ENCODE results near the gene OPCML.

OPCML gene

GRCh38 chr11:133219543-133219942, 312.8 kb downstream of the OPCML start:
- Histone ChIP-seq H3K9ac (ENCODE audit: low read length in 2 of 2) (no peak overlapping the region), H3K36me3 (ENCODE audit: control insufficient read depth in 2 of 2, insufficient read depth in 2 of 2, low read length in 2 of 2) (no peaks in the 10 kb centered on the region), H3K27me3 (ENCODE audit: control insufficient read depth in 1 of 2, insufficient read depth in 2 of 2, low read length in 2 of 2) (peaks cover 0 to 3% of the 10 kb centered on the region in 2 donors), H3K9me3 (ENCODE audit: control insufficient read depth in 2 of 2, low read length in 2 of 2) (no peaks in the 10 kb centered on the region), H3K4me1 (ENCODE audit: control insufficient read depth, insufficient read depth, low read length) (peaks cover 25% of the 10 kb centered on the region), H3K27ac (ENCODE audit: low read length) (no peak overlapping the region), H3K4me3 (ENCODE audit: low read length in 2 of 2) (no peak overlapping the region)

GRCh38 chr11:133216813-133217212, 315.5 kb downstream of the OPCML start:
- Histone ChIP-seq H3K36me3 (ENCODE audit: control insufficient read depth in 2 of 2, insufficient read depth in 2 of 2, low read length in 2 of 2) (no peaks in the 10 kb centered on the region), H3K27me3 (ENCODE audit: control insufficient read depth in 1 of 2, insufficient read depth in 2 of 2, low read length in 2 of 2) (peaks cover 2 to 7% of the 10 kb centered on the region in 2 donors), H3K4me1 (ENCODE audit: control insufficient read depth, insufficient read depth, low read length) (peaks cover 2% of the 10 kb centered on the region), H3K4me3 (ENCODE audit: low read length in 2 of 2) (no peak overlapping the region), H3K9ac (ENCODE audit: low read length in 2 of 2) (no peak overlapping the region), H3K27ac (ENCODE audit: low read length) (no peak overlapping the region), H3K9me3 (ENCODE audit: control insufficient read depth in 2 of 2, low read length in 2 of 2) (no peaks in the 10 kb centered on the region)

GRCh38 chr11:133215596-133216230, 316.6 kb downstream of the OPCML start:
- H3K27me3 ChIP-seq (ENCODE audit: control insufficient read depth in 1 of 2, insufficient read depth in 2 of 2, low read length in 2 of 2), result peaks cover 2 to 7% of the 10 kb centered on the region in 2 donors
- H3K9me3 ChIP-seq (ENCODE audit: control insufficient read depth in 2 of 2, low read length in 2 of 2), result no peaks in the 10 kb centered on the region
- H3K4me1 ChIP-seq (ENCODE audit: control insufficient read depth, insufficient read depth, low read length), result no peaks in the 10 kb centered on the region
- no peaks in the 10 kb centered on the region for H3K36me3 ChIP-seq (ENCODE audit: control insufficient read depth in 2 of 2, insufficient read depth in 2 of 2, low read length in 2 of 2)
- no peak overlapping the region for H3K9ac ChIP-seq (ENCODE audit: low read length in 2 of 2)
- no peak overlapping the region for H3K4me3 ChIP-seq (ENCODE audit: low read length in 2 of 2)
- H3K27ac ChIP-seq (ENCODE audit: low read length), result no peak overlapping the region

GRCh38 chr11:133214646-133215045, 317.7 kb downstream of the OPCML start:
- Histone ChIP-seq H3K27ac (ENCODE audit: low read length) (no peak overlapping the region), H3K36me3 (ENCODE audit: control insufficient read depth in 2 of 2, insufficient read depth in 2 of 2, low read length in 2 of 2) (no peaks in the 10 kb centered on the region), H3K4me3 (ENCODE audit: low read length in 2 of 2) (no peak overlapping the region), H3K4me1 (ENCODE audit: control insufficient read depth, insufficient read depth, low read length) (no peaks in the 10 kb centered on the region), H3K9me3 (ENCODE audit: control insufficient read depth in 2 of 2, low read length in 2 of 2) (no peaks in the 10 kb centered on the region), H3K9ac (ENCODE audit: low read length in 2 of 2) (no peak overlapping the region), H3K27me3 (ENCODE audit: control insufficient read depth in 1 of 2, insufficient read depth in 2 of 2, low read length in 2 of 2) (peaks cover 2 to 7% of the 10 kb centered on the region in 2 donors)

- H3K27ac ChIP-seq (ENCODE audit: low read length), result no peak overlapping the region
- H3K36me3 ChIP-seq (ENCODE audit: control insufficient read depth in 2 of 2, insufficient read depth in 2 of 2, low read length in 2 of 2), result no peaks in the 10 kb centered on the region
- no peak overlapping the region for H3K9ac ChIP-seq (ENCODE audit: low read length in 2 of 2)
- H3K9me3 ChIP-seq (ENCODE audit: control insufficient read depth in 2 of 2, low read length in 2 of 2), result no peaks in the 10 kb centered on the region
- no peaks in the 10 kb centered on the region for H3K4me1 ChIP-seq (ENCODE audit: control insufficient read depth, insufficient read depth, low read length)
- no peak overlapping the region for H3K4me3 ChIP-seq (ENCODE audit: low read length in 2 of 2)
- peaks cover 2 to 5% of the 10 kb centered on the region in 2 donors for H3K27me3 ChIP-seq (ENCODE audit: control insufficient read depth in 1 of 2, insufficient read depth in 2 of 2, low read length in 2 of 2)
Observed at GRCh38 chr11:133212201-133212600, 320.1 kb downstream of the OPCML start.

- H3K36me3 ChIP-seq (ENCODE audit: control insufficient read depth in 2 of 2, insufficient read depth in 2 of 2, low read length in 2 of 2), result no peaks in the 10 kb centered on the region
- H3K9me3 ChIP-seq (ENCODE audit: control insufficient read depth in 2 of 2, low read length in 2 of 2), result no peaks in the 10 kb centered on the region
- H3K4me3 ChIP-seq (ENCODE audit: low read length in 2 of 2), result no peak overlapping the region
- H3K9ac ChIP-seq (ENCODE audit: low read length in 2 of 2), result no peak overlapping the region
- H3K4me1 ChIP-seq (ENCODE audit: control insufficient read depth, insufficient read depth, low read length), result no peaks in the 10 kb centered on the region
- H3K27me3 ChIP-seq (ENCODE audit: control insufficient read depth in 1 of 2, insufficient read depth in 2 of 2, low read length in 2 of 2), result peaks cover 2 to 3% of the 10 kb centered on the region in 2 donors
- no peak overlapping the region for H3K27ac ChIP-seq (ENCODE audit: low read length)
Observed at GRCh38 chr11:133207995-133208394, 324.3 kb downstream of the OPCML start.

GRCh38 chr11:133206313-133207005, 325.8 kb downstream of the OPCML start:
- H3K4me3 ChIP-seq (ENCODE audit: low read length in 2 of 2), result no peak overlapping the region
- no peak overlapping the region for H3K9ac ChIP-seq (ENCODE audit: low read length in 2 of 2)
- H3K9me3 ChIP-seq (ENCODE audit: control insufficient read depth in 2 of 2, low read length in 2 of 2), result no peaks in the 10 kb centered on the region
- no peak overlapping the region for H3K27ac ChIP-seq (ENCODE audit: low read length)
- H3K4me1 ChIP-seq (ENCODE audit: control insufficient read depth, insufficient read depth, low read length), result no peaks in the 10 kb centered on the region
- no peaks in the 10 kb centered on the region for H3K36me3 ChIP-seq (ENCODE audit: control insufficient read depth in 2 of 2, insufficient read depth in 2 of 2, low read length in 2 of 2)
- H3K27me3 ChIP-seq (ENCODE audit: control insufficient read depth in 1 of 2, insufficient read depth in 2 of 2, low read length in 2 of 2), result peaks cover 0 to 2% of the 10 kb centered on the region in 2 donors

GRCh38 chr11:133204158-133204557, 328.1 kb downstream of the OPCML start:
- H3K9me3 ChIP-seq (ENCODE audit: control insufficient read depth in 2 of 2, low read length in 2 of 2), result no peaks in the 10 kb centered on the region
- no peaks in the 10 kb centered on the region for H3K36me3 ChIP-seq (ENCODE audit: control insufficient read depth in 2 of 2, insufficient read depth in 2 of 2, low read length in 2 of 2)
- H3K27ac ChIP-seq (ENCODE audit: low read length), result no peak overlapping the region
- no peak overlapping the region for H3K4me3 ChIP-seq (ENCODE audit: low read length in 2 of 2)
- no peak overlapping the region for H3K9ac ChIP-seq (ENCODE audit: low read length in 2 of 2)
- peaks cover 0 to 2% of the 10 kb centered on the region in 2 donors for H3K27me3 ChIP-seq (ENCODE audit: control insufficient read depth in 1 of 2, insufficient read depth in 2 of 2, low read length in 2 of 2)
- no peaks in the 10 kb centered on the region for H3K4me1 ChIP-seq (ENCODE audit: control insufficient read depth, insufficient read depth, low read length)

- H3K36me3 ChIP-seq (ENCODE audit: control insufficient read depth in 2 of 2, insufficient read depth in 2 of 2, low read length in 2 of 2), result no peaks in the 10 kb centered on the region
- H3K9me3 ChIP-seq (ENCODE audit: control insufficient read depth in 2 of 2, low read length in 2 of 2), result no peaks in the 10 kb centered on the region
- no peak overlapping the region for H3K27ac ChIP-seq (ENCODE audit: low read length)
- no peaks in the 10 kb centered on the region for H3K4me1 ChIP-seq (ENCODE audit: control insufficient read depth, insufficient read depth, low read length)
- H3K27me3 ChIP-seq (ENCODE audit: control insufficient read depth in 1 of 2, insufficient read depth in 2 of 2, low read length in 2 of 2), result peaks cover 0 to 2% of the 10 kb centered on the region in 2 donors
- H3K4me3 ChIP-seq (ENCODE audit: low read length in 2 of 2), result no peak overlapping the region
- no peak overlapping the region for H3K9ac ChIP-seq (ENCODE audit: low read length in 2 of 2)
Observed at GRCh38 chr11:133202816-133203215, 329.5 kb downstream of the OPCML start.

GRCh38 chr11:133198438-133198837, 333.9 kb downstream of the OPCML start:
- no peaks in the 10 kb centered on the region for H3K9me3 ChIP-seq (ENCODE audit: control insufficient read depth in 2 of 2, low read length in 2 of 2)
- no peak overlapping the region for H3K9ac ChIP-seq (ENCODE audit: low read length in 2 of 2)
- no peaks in the 10 kb centered on the region for H3K36me3 ChIP-seq (ENCODE audit: control insufficient read depth in 2 of 2, insufficient read depth in 2 of 2, low read length in 2 of 2)
- no peaks in the 10 kb centered on the region for H3K4me1 ChIP-seq (ENCODE audit: control insufficient read depth, insufficient read depth, low read length)
- peaks cover 0 to 2% of the 10 kb centered on the region in 2 donors for H3K27me3 ChIP-seq (ENCODE audit: control insufficient read depth in 1 of 2, insufficient read depth in 2 of 2, low read length in 2 of 2)
- no peak overlapping the region for H3K27ac ChIP-seq (ENCODE audit: low read length)
- H3K4me3 ChIP-seq (ENCODE audit: low read length in 2 of 2), result no peak overlapping the region

GRCh38 chr11:133197425-133197824, 334.9 kb downstream of the OPCML start:
- peaks cover 0 to 2% of the 10 kb centered on the region in 2 donors for H3K27me3 ChIP-seq (ENCODE audit: control insufficient read depth in 1 of 2, insufficient read depth in 2 of 2, low read length in 2 of 2)
- H3K9me3 ChIP-seq (ENCODE audit: control insufficient read depth in 2 of 2, low read length in 2 of 2), result no peaks in the 10 kb centered on the region
- H3K4me3 ChIP-seq (ENCODE audit: low read length in 2 of 2), result no peak overlapping the region
- H3K4me1 ChIP-seq (ENCODE audit: control insufficient read depth, insufficient read depth, low read length), result no peaks in the 10 kb centered on the region
- H3K36me3 ChIP-seq (ENCODE audit: control insufficient read depth in 2 of 2, insufficient read depth in 2 of 2, low read length in 2 of 2), result no peaks in the 10 kb centered on the region
- no peak overlapping the region for H3K27ac ChIP-seq (ENCODE audit: low read length)
- no peak overlapping the region for H3K9ac ChIP-seq (ENCODE audit: low read length in 2 of 2)

Data from stomach smooth muscle (tissue), 2 donors.